H1 (cell line): ENCODE results near the gene PLD5. TPM values are rescaled to one million over a fixed set of nuclear protein-coding genes. Genes with fewer than 3 reads are reported as not detected.

ENCODE experiments used
- CTCF ChIA-PET: fragments of 300-600 bp; sonication (Branson Sonifier 250); formaldehyde crosslinking; loops from one replicate; lab custom pipeline; 2021; ENCODE audit not compliant: partially characterized antibody; lab: Charles Lee
- POLR2A ChIA-PET: fragments of 300-600 bp; sonication (Branson Sonifier 250); formaldehyde crosslinking; loops from one replicate; lab custom pipeline; 2021; ENCODE audit warnings: inconsistent platforms; ENCODE audit not compliant: partially characterized antibody; lab: Charles Lee
- DNase-seq, 2 experiments: peaks; one replicate each; pipeline versions ENCODE4 v3.0.0 to v3.0.0-alpha.2; 2010 to 2022; ENCODE audit warnings: low spot score in 2 of 2, low read depth in 1 of 2, mixed read lengths in 1 of 2
- FAIRE-seq: peaks from 2 replicates; lab custom pipeline; 2011; peaks lifted over from hg19 to GRCh38; lab: Jason Lieb, UNC
- H2AFZ ChIP-seq: 2 replicates; pipeline ENCODE4 v1.8.1; 2012; ENCODE audit warnings: low read length, inconsistent platforms
- H2AK5ac ChIP-seq: 2 replicates; pipeline ENCODE4 v1.6.1; 2013; ENCODE audit warnings: low read depth, low read length
- H2BK120ac ChIP-seq: replicated peaks from 2 replicates; pipeline ENCODE3; 2013; ENCODE audit warnings: low read depth, low read length, inconsistent platforms
- H2BK12ac ChIP-seq: 2 replicates; pipeline ENCODE4 v1.6.1; 2013; ENCODE audit warnings: low read depth, low read length
- H2BK15ac ChIP-seq: 2 replicates; pipeline ENCODE4 v1.6.1; 2013; ENCODE audit warnings: low read length
- H2BK20ac ChIP-seq: 2 replicates; pipeline ENCODE4 v1.6.1; 2013; ENCODE audit warnings: low read length
- H2BK5ac ChIP-seq: 2 replicates; pipeline ENCODE4 v1.6.1; 2013; ENCODE audit warnings: low read depth, low read length
- H3K14ac ChIP-seq: 2 replicates; pipeline ENCODE4 v1.6.1; 2013; ENCODE audit warnings: inconsistent platforms; ENCODE audit not compliant: insufficient read length
- H3K18ac ChIP-seq: 2 replicates; pipeline ENCODE4 v1.6.1; 2013; ENCODE audit warnings: low read length; ENCODE audit errors: extremely low read depth
- H3K23ac ChIP-seq: 2 replicates; pipeline ENCODE4 v1.6.1; 2013; ENCODE audit warnings: inconsistent platforms; ENCODE audit not compliant: insufficient read length
- H3K23me2 ChIP-seq: 2 replicates; pipeline ENCODE4 v1.6.1; 2013; ENCODE audit warnings: low read depth, low read length
- H3K27ac ChIP-seq: 2 replicates; pipeline ENCODE4 v1.6.1; 2011; ENCODE audit warnings: low read depth, low read length, inconsistent platforms
- H3K27me3 ChIP-seq, 4 experiments: replicated peaks in 1 of 4; 1 replicate in 1 of 4; 2 replicates in 3 of 4; pipeline versions ENCODE4 v1.6.1 to v1.8.1; 2011 to 2013; ENCODE audit warnings: low read length in 3 of 4, mild to moderate bottlenecking in 3 of 4, inconsistent platforms in 2 of 4, mixed read lengths in 2 of 4, moderate library complexity in 1 of 4; ENCODE audit not compliant: control insufficient read depth in 3 of 4, insufficient read depth in 3 of 4; ENCODE audit errors: extremely low read depth in 1 of 4
- H3K36me3 ChIP-seq, 4 experiments: 2 replicates each; pipeline versions ENCODE4 v1.6.1 to v1.8.1; 2011 to 2013; ENCODE audit warnings: mild to moderate bottlenecking in 4 of 4, low read length in 3 of 4, moderate library complexity in 2 of 4, control low read depth in 1 of 4, inconsistent platforms in 1 of 4; ENCODE audit not compliant: insufficient read depth in 4 of 4, control insufficient read depth in 2 of 4
- H3K4ac ChIP-seq: replicated peaks from 2 replicates; pipeline ENCODE3; 2013; ENCODE audit warnings: low read length, low read depth, mixed read lengths, inconsistent platforms; ENCODE audit not compliant: insufficient read length
- H3K4me1 ChIP-seq, 4 experiments: replicated peaks in 1 of 4; 1 replicate in 1 of 4; 2 replicates in 3 of 4; pipeline versions ENCODE4 v1.6.1 to v1.8.1; 2011 to 2013; ENCODE audit warnings: low read length in 3 of 4, inconsistent platforms in 2 of 4, mixed read lengths in 1 of 4; ENCODE audit not compliant: insufficient read depth in 4 of 4, control insufficient read depth in 3 of 4
- H3K4me2 ChIP-seq, 2 experiments: 2 replicates each; pipeline versions ENCODE4 v1.6.1 to v1.8.1; 2011 to 2013; ENCODE audit warnings: low read depth in 2 of 2, low read length in 2 of 2, control low read depth in 1 of 2, inconsistent platforms in 1 of 2, mild to moderate bottlenecking in 1 of 2; ENCODE audit not compliant: insufficient read depth in 1 of 2
- H3K4me3 ChIP-seq, 4 experiments: fragments of 200-600, 300-600 bp in 1 of 4; sonication (generic), shearing (Covaris generic), sonication (Bioruptor Twin) in 1 of 4; 2 replicates each; pipeline versions ENCODE4 v1.5.1 to v1.8.1; 2011 to 2016; ENCODE audit warnings: low read length in 4 of 4, low read depth in 3 of 4, control low read depth in 2 of 4, inconsistent platforms in 2 of 4, mild to moderate bottlenecking in 2 of 4, mixed read lengths in 1 of 4, moderate library complexity in 1 of 4; ENCODE audit not compliant: insufficient read depth in 2 of 4; ENCODE audit errors: extremely low read depth in 1 of 4
- H3K56ac ChIP-seq: replicated peaks from 2 replicates; pipeline ENCODE3; 2013; ENCODE audit warnings: low read depth, mild to moderate bottlenecking, mixed read lengths, low read length, inconsistent platforms; ENCODE audit not compliant: insufficient read length
- H3K79me1 ChIP-seq: 2 replicates; pipeline ENCODE4 v1.6.1; 2013; ENCODE audit warnings: low read depth, low read length, control low read depth
- H3K79me2 ChIP-seq, 2 experiments: 2 replicates each; pipeline versions ENCODE4 v1.6.1 to v1.8.1; 2012 to 2013; ENCODE audit warnings: low read length in 2 of 2, mild to moderate bottlenecking in 2 of 2, inconsistent platforms in 1 of 2; ENCODE audit not compliant: insufficient read depth in 2 of 2, control insufficient read depth in 1 of 2
- H3K9ac ChIP-seq, 4 experiments: replicated peaks in 1 of 4; 1 replicate in 1 of 4; 2 replicates in 3 of 4; pipeline versions ENCODE4 v1.6.1 to v1.8.1; 2011 to 2013; ENCODE audit warnings: low read depth in 3 of 4, low read length in 3 of 4, control low read depth in 2 of 4, mild to moderate bottlenecking in 2 of 4, moderate library complexity in 2 of 4, inconsistent platforms in 1 of 4; ENCODE audit errors: extremely low read depth in 1 of 4
- H3K9me3 ChIP-seq, 2 experiments: 2 replicates each; pipeline versions ENCODE4 v1.6.1 to v1.8.1; 2012 to 2013; ENCODE audit warnings: mild to moderate bottlenecking in 2 of 2, moderate library complexity in 2 of 2, control low read depth in 1 of 2, inconsistent platforms in 1 of 2, low read depth in 1 of 2, low read length in 1 of 2, mixed read lengths in 1 of 2; ENCODE audit not compliant: insufficient read depth in 2 of 2
- H4K20me1 ChIP-seq, 2 experiments: replicated peaks in 1 of 2; 2 replicates each; pipeline versions ENCODE3 to v1.8.1; 2011 to 2013; ENCODE audit warnings: inconsistent platforms in 2 of 2, low read length in 2 of 2, mild to moderate bottlenecking in 1 of 2; ENCODE audit not compliant: insufficient read depth in 2 of 2, control insufficient read depth in 1 of 2
- H4K5ac ChIP-seq: 2 replicates; pipeline ENCODE4 v1.6.1; 2013; ENCODE audit warnings: low read length, low read depth, mixed read lengths, inconsistent platforms; ENCODE audit not compliant: insufficient read length
- H4K8ac ChIP-seq: 2 replicates; pipeline ENCODE4 v1.8.0; 2013; ENCODE audit warnings: mild to moderate bottlenecking, moderate library complexity, low read length, inconsistent platforms; ENCODE audit not compliant: insufficient read depth; ENCODE audit errors: extremely low read depth
- H4K91ac ChIP-seq: replicated peaks from 2 replicates; pipeline ENCODE3; 2013; ENCODE audit warnings: low read length, mixed read lengths, inconsistent platforms; ENCODE audit not compliant: insufficient read length
- CEBPB ChIP-seq: IDR thresholded peaks from 2 replicates; pipeline ENCODE4 v1.6.1; 2012; ENCODE audit warnings: low read depth, low read length
- CHD1 ChIP-seq: IDR thresholded peaks from 2 replicates; pipeline ENCODE4 v1.6.1; 2012; ENCODE audit warnings: low read depth, low read length, improper control_type of control experiment
- E2F6 ChIP-seq: IDR thresholded peaks from 2 replicates; pipeline ENCODE4 v1.6.1; 2012; ENCODE audit warnings: inconsistent platforms
- KDM1A ChIP-seq: fragments of 200-600, 300-600 bp; sonication (generic); IDR thresholded peaks from 2 replicates; pipeline ENCODE4 v1.7.1; 2016; ENCODE audit warnings: mild to moderate bottlenecking, low read length, borderline replicate concordance
- RBBP5 ChIP-seq: IDR thresholded peaks from 2 replicates; pipeline ENCODE4 v1.7.1; 2012; ENCODE audit warnings: low read depth, mild to moderate bottlenecking, inconsistent platforms, low read length, moderate library complexity, borderline replicate concordance
- RXRA ChIP-seq: IDR thresholded peaks from 2 replicates; pipeline ENCODE4 v1.6.1; 2011; ENCODE audit warnings: low read depth, mild to moderate bottlenecking, low read length, moderate library complexity; ENCODE audit not compliant: insufficient read depth
- SP1 ChIP-seq: IDR thresholded peaks from 2 replicates; pipeline ENCODE4 v1.6.1; 2011; ENCODE audit warnings: low read depth, low read length
- SP2 ChIP-seq: IDR thresholded peaks from 2 replicates; pipeline ENCODE4 v1.6.1; 2012; ENCODE audit warnings: mild to moderate bottlenecking, low read length, inconsistent platforms
- TAF1 ChIP-seq: IDR thresholded peaks from 2 replicates; pipeline ENCODE4 v1.6.1; 2011; ENCODE audit warnings: mild to moderate bottlenecking, low read depth, low read length
- TEAD4 ChIP-seq: IDR thresholded peaks from 2 replicates; pipeline ENCODE4 v1.6.1; 2012; ENCODE audit warnings: low read depth, low read length, inconsistent platforms, mixed read lengths
- WGBS, 2 experiments: shearing (Covaris generic) in 1 of 2; methylation state at CpG; one replicate each; pipeline versions ENCODE4 v1.1.6 to v1.1.7; 2013 to 2015; ENCODE audit warnings: low lambda C conversion rate in 2 of 2, mixed read lengths in 2 of 2, inconsistent platforms in 1 of 2, low coverage in 1 of 2, missing lambda C conversion rate in 1 of 2; ENCODE audit not compliant: insufficient replicate concordance in 2 of 2, insufficient coverage in 1 of 2, insufficient read length in 1 of 2; ENCODE audit errors: extremely low coverage in 1 of 2, missing lambda C conversion rate in 1 of 2; 5-methylcytosine and 5-hydroxymethylcytosine counted together
- polyA plus RNA-seq, 7 experiments: library from polyadenylated mRNA; depleted of rRNA in 3 of 7; stranded (reverse) in 5 of 7; unstranded in 2 of 7; fragments of >200 nt in 5 of 7; fragments of 200-250 nt in 2 of 7; gene quantifications; 1 replicate in 5 of 7; 2 replicates in 1 of 7; 4 replicates in 1 of 7; pipeline versions ENCODE4 v1.2.1 to v1.2.3, GENCODE V29; 2011 to 2013; ENCODE audit warnings: missing spikeins in 2 of 7, mixed read lengths in 2 of 7
- total RNA-seq: library from RNA; stranded (reverse); fragmentation: NEBNext Ultra II Directional; extraction: Animal tissue kit (Norgen Biotek cat#: 25700); gene quantifications from 2 replicates; pipeline ENCODE4 v1.2.1, GENCODE V29; 2021

The PLD5 gene
- total and polyA plus RNA-seq, 2 of the 8 experiments (the other 6 are each of a cell fraction or from before 2014, with no cell fraction given) = 0.86 to 8.5 TPM

- H3K18ac ChIP-seq = no peak overlapping the region
- no peaks in the 10 kb centered on the region for H3K23me2 ChIP-seq
- H3K36me3 ChIP-seq = peaks cover 0 to 13% (median 2%) of the 10 kb centered on the region in 4 experiments; a peak in 4 of 8 replicates
- no peaks in the 10 kb centered on the region for H3K79me1 ChIP-seq
- H3K27ac ChIP-seq = no peak overlapping the region
- H4K8ac ChIP-seq = no peak overlapping the region
- ChIA-PET POLR2A (no interaction called here), CTCF (no interaction called here)
- no peak overlapping the region for H3K14ac ChIP-seq
- no peak overlapping the region for H2BK5ac ChIP-seq
- H3K4me3 ChIP-seq = no peak overlapping the region
- no peak overlapping the region for H3K4ac ChIP-seq
- no peaks in the 10 kb centered on the region for H4K20me1 ChIP-seq
- no peak for DNase-seq
- no peak overlapping the region for H2BK120ac ChIP-seq
- H2BK20ac ChIP-seq = no peak overlapping the region
- H2BK15ac ChIP-seq = no peak overlapping the region
- FAIRE-seq = no peak
- H3K56ac ChIP-seq = no peak overlapping the region
- no peak overlapping the region for H3K4me2 ChIP-seq
- no peak overlapping the region for H4K5ac ChIP-seq
- H2AK5ac ChIP-seq = no peak overlapping the region
- no peaks in the 10 kb centered on the region for H3K79me2 ChIP-seq
- H3K27me3 ChIP-seq = no peaks in the 10 kb centered on the region
- no peak overlapping the region for H3K9ac ChIP-seq
- H2AFZ ChIP-seq = no peak overlapping the region
- no peak overlapping the region for H3K23ac ChIP-seq
- no peak for TF ChIP-seq TAF1
- TF ChIP-seq CHD1 = no peak
- no peak for TF ChIP-seq E2F6
- no peak for TF ChIP-seq SP1
- TF ChIP-seq KDM1A = no peak
- TF ChIP-seq RBBP5 = no peak
- TF ChIP-seq SP2 = no peak
- TF ChIP-seq RXRA = no peak
- TF ChIP-seq CEBPB = no peak
- TF ChIP-seq TEAD4 = no peak
- TF ChIP-seq, all 59 proteins: peak for 0
- H4K91ac ChIP-seq = no peak overlapping the region
- H3K9me3 ChIP-seq = peaks cover 17 to 31% of the 10 kb centered on the region in 2 experiments
- peaks cover 0 to 3% (median 2%) of the 10 kb centered on the region in 4 experiments; a peak in 2 of 7 replicates for H3K4me1 ChIP-seq
- WGBS, 2 experiments = 96% methylated on average over 2 of the region's 2 CpGs; no CpG with 5 or more reads in 1 of the 2 experiments
- no peak overlapping the region for H2BK12ac ChIP-seq
Measured at GRCh38 chr1:242219298-242219901, 305.1 kb downstream of the PLD5 start.
